Fibroblast of peridontal ligament (primary cell): Measurements from ENCODE around the gene LRTM1.

Experiments
- DNase-seq: peaks from one replicate; pipeline ENCODE4 v3.0.0-alpha.2; 2010; ENCODE audit errors: extremely low read depth

The LRTM1 gene

GRCh38 chr3:54940971-54941370 lies 13.1 kb upstream of the LRTM1 start:
- DNase-seq = no peak

DNA sequence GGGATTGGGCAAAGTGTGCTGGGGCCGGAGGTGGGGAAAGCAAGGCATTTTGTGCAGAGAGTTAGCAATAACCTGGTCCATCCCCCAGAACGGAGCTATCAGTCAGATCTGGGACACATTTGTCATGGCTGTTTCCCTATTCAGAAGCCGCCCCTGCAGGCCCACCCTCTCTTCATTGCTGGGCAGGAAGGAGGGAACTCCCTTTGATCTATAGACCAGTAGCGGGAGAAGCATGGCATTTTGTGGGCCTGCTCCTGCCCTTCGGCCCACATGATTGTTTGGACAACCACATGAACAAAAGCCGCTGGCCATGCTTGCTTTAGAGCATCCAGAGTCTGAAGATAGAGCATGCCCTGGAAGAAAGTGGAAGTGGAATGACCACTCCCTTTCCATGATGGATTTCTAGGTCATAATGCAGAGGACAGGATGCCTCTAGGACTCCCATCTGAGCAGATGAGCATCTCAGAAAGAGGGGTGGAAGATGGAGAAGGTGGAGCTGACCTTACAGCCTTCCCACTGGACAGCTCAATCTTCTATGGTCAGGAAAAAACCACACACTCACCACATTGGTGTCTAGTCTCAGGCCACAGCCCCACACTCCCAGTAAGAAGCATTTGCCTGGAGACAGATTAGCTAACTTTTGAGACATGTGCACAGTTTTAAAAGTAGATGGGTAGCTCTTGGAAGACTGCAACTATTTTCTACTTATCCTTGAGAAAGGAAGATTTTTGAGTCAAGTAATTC lies 11.9 kb upstream of the LRTM1 start:
- peak; percentile 27 for DNase-seq

GRCh38 chr3:54936561-54936960 lies 8.7 kb upstream of the LRTM1 start:
- DNase-seq = peak; percentile 76

GRCh38 chr3:54935869-54936268 lies 8.0 kb upstream of the LRTM1 start:
- DNase-seq = no peak

- no peak for DNase-seq
Observed at GRCh38 chr3:54932606-54933005, 4.7 kb upstream of the LRTM1 start.

- no peak for DNase-seq
Observed at GRCh38 chr3:54931182-54931581, 3.3 kb upstream of the LRTM1 start.

GRCh38 chr3:54918516-54918915 lies 9.3 kb downstream of the LRTM1 start:
- no peak for DNase-seq

GRCh38 chr3:54917862-54918261 lies 10.0 kb downstream of the LRTM1 start:
- peak; percentile 30 for DNase-seq

- DNase-seq = peak; percentile 79
Observed at GRCh38 chr3:54917174-54917573, 10.7 kb downstream of the LRTM1 start.

DNA sequence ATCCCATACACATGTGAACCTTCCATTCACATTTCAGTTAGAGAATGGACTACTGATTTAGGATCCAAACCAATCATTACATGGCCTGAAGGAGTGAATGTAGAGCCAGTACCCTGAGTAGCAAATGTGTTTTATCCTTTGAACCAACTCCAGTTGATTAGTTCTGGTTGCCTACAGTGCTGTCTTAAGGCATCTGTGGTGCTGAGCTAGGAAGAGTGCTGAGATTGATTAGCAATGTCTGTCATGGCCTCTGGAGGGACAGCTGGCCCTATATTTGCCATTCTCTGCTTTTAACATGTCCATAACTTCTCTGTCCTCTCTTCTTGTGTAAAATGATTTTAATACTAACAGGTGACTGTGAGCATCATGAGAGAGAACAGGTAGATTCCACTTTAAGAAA lies 11.1 kb downstream of the LRTM1 start:
- DNase-seq = no peak

- no peak for DNase-seq
Observed at GRCh38 chr3:54915976-54916375, 11.9 kb downstream of the LRTM1 start.

DNA sequence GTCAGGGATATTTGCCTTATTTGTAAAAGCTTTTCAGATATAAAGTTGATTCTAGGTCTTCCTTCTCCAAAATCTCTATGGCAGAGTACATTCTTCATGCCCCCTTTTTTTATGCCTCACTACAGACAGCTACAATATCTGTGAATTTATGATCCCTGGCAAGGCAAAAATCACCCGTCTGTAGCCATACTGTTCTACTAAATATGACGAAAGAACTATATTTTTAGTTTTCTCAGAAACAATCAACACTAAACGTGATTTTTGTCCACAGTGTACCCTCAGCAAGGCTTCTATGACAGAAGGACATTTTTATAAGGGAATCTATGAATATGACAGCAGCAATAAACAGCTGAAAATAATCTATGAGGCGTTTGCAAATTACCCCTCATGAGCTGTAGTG lies 12.7 kb downstream of the LRTM1 start:
- no peak for DNase-seq

DNA sequence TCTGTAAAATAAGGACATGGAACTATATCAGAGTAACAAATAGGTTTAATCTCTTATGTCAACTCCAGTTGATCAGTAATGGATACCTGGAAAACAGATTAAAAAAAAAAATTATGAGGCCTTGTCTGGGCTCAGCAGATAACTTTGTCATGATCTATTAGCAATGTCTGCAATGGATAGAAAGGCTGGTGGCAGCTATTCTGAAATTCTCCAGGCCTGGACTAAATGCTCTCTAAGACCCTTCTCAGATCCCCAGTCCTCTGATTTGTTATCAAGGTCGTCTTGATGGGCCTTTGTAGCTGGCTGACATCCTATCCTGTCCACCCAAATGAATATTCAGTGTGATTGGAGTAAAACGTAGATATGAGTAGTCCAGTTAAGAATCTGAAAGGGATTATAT lies 13.7 kb downstream of the LRTM1 start:
- DNase-seq = no peak

DNA sequence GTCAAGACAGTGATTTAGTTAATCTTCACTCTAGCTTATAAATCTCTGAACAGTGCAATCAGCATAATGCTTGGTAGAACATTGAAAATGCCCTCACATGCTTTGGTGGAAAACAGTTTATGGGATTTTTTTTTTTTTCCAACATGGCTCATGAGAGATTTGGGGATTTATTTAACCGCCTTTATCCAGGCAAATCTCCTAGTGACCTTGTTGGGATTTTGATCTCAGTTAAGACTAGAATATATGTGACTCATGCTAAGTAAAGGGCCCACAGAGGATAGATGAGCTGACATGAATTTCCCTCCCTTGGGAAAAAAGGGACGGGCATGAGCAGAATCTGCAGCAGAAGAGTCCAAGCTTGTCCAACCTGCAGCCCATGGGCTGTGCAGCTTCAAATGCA lies 18.7 kb downstream of the LRTM1 start:
- no peak for DNase-seq

DNA sequence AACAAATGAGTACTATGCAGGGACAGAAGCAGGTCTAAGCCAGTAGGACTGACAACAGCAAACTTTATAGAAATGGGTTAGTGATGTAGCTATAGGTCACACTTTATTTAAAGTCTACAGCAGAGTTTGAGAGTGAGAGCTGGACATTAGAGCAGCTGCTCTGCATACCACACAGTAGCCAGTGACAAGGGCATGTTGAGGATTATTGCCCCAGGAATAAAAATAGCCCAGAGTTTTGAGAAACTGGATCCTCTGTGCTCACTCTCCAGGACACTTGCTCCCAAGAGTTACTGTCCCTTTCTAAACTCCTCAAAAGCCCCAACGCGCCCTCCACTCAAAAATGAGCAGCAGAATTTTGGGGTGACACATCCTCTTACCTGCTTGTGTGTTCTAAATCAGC lies 21.1 kb downstream of the LRTM1 start:
- DNase-seq = no peak

GRCh38 chr3:54905920-54906319 lies 21.9 kb downstream of the LRTM1 start:
- DNase-seq = no peak

- peak; percentile 36 for DNase-seq
Observed at GRCh38 chr3:54905261-54905888, 22.5 kb downstream of the LRTM1 start.

- no peak for DNase-seq
Observed at GRCh38 chr3:54901906-54902685, 25.8 kb downstream of the LRTM1 start.

DNA sequence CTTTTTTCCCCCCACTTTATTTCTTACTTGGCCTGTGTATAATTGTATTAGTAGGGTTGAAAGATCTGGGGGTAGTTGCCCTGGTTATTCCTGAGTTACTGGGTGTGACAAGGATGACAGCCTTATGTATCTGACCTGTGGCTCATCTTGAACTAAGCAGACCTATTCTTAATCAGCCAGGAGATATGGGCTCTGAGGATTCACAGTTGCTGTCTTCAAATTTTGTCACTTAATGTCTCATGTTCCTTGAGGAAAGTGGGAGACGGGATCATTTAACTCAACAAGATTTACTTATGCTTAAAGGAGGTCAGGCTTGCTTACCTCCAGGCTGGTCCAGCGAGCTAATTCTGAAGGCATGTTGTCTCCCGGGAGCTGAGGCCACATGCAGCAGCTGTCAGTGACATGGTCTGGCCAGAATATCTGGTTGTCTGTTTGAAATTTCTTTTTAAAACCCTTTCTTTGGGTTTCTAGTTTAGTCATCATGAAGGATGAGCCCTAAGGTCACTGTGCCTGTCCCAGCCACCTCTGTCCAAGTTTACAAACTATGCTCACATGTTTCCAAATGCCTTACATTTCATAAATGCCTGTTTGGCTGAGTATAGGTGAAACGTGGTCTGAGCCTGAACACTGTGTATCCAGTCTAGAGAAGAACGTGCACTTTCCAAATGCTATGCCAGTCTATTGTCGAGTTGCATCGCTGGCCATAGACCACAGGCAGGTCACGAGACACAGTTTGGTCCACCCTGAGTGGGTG lies 26.8 kb downstream of the LRTM1 start:
- no peak for DNase-seq

DNA sequence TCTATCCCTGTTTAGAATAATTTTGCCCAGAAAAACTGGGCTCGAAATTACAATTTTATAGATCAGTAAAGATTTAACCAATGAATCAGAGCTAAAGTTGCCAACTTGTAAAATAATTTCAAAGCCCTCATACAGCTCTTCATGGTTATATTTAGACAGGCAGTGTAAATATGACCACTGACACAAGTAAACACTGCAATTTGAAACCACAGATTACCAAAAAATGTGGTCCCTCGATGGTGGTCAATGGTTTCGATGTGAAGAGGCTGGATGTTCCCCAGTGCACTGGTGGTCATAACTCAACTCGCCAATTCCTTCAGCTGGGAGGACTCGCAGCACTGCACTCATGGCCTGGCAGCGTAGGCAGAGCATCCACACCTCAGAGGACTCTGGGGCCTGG lies 28.6 kb downstream of the LRTM1 start:
- peak; percentile 79 for DNase-seq

DNA sequence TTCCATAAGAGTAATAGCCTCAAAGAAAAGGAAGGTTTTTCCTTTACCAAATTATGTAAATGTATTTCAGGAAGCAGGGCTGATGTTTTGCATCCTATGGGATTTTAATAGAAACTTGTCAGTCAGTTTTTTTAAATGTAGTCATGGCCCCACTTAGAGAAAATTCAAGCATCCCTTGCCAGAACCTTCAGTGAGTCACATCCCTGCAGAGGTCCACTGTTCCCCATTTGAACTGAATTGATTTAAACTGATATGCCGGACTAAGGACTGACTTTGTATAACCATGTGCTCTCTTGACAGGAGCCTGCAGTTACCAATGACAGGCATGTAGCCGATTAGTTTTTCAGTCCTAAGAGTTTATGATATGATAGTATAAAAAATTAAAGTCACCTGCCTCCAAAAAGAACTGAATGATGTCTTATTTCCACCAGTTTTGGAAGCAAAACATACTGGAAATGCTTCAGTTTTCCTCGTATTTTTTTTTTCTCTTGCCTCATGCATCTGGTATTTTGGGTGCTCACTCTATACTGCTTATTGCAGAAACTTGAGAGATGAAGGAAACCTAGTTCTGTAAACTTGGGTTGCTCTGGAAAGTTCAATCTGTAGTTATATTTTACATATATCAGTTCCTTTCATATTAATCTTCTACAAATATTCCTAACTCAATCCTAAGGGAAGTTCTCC lies 30.7 kb downstream of the LRTM1 start:
- peak; percentile 89 for DNase-seq

DNA sequence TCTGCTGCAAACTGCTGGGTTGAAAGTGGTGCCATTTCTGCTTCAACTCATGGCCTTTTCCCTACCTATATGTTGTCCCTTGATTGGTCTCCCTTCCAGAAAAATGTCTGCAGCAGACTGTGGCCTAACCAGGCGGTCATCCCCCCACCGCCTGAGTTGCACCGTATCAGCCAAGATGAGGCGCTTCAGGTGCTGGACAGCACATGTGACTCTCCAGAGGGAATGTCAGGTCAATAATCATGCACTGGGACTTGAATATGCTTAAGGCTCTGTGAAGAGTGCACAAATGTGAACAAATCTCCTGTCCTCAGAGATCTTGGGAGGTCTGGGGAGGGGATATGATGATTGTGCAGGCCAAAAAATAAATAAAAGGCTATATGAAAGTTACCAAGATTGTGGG lies 32.2 kb downstream of the LRTM1 start:
- no peak for DNase-seq
